NCI-H2227 (cell line): ENCODE results near the gene PAMR1.
A peak's percentile ranks its signal among the peaks of the same experiment; 100 is the strongest.

Source experiments
- DNase-seq: peaks from one replicate; lab custom pipeline; 2025; ENCODE audit not compliant: unreplicated experiment; lab: John Stamatoyannopoulos, UW

PAMR1 gene

GRCh38 chr11:35463331-35463751 lies 62.1 kb downstream of the PAMR1 start:
- DNase-seq, result no peak

DNA sequence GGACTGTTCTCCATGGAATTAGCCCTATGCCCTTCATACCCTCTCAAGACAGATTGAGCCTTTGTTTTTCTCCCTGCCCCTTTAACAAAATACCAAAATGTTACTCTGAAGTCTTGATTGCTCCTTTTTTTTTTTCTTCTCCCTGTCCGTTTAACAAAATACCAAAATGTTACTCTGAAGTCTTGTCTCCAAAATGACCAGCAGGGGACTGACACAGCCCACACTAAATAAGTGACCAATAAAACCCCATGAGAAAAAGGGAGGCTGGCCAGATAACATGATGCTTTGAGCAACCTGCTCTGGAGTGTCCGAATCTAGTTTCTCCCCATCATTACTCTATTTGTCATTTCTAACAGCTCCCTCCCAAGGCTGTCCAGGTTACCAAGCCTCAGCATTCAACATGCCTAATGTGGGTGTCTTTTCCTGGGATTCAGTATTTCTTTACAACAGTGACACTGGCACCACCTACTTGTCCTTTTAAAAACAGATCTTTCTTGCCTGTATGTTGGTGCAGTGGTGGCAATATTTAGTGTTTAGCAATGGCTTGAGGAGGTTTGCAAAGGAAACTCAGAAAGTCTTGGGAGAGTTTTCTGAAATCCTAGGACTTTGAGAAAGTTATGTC lies 63.4 kb downstream of the PAMR1 start:
- DNase-seq, result no peak

GRCh38 chr11:35459489-35459888 lies 65.9 kb downstream of the PAMR1 start:
- no peak for DNase-seq

- DNase-seq, result no peak
Observed at GRCh38 chr11:35458846-35459245, 66.6 kb downstream of the PAMR1 start.

- no peak for DNase-seq
Observed at GRCh38 chr11:35454362-35454761, 71.1 kb downstream of the PAMR1 start.

GRCh38 chr11:35436581-35437250 lies 88.7 kb downstream of the PAMR1 start:
- no peak for DNase-seq

DNA sequence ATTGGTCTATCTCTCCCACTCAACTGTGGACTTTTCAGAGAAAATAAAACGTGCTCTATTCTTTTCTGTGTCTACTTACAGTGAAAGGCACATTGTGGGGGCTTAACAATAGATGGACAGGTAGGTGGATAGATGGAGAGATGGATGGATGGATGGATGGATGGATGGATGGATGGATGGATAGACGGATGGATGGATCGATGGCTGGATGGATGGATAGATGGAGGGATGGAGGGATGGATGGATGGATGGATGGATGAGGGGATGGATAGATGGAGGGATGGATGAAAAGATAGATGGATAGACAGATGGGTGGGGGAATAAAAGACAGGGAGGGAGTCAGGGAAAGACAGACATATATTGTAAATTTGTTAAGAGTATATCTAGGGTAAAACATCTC lies 91.8 kb downstream of the PAMR1 start:
- no peak for DNase-seq

DNA sequence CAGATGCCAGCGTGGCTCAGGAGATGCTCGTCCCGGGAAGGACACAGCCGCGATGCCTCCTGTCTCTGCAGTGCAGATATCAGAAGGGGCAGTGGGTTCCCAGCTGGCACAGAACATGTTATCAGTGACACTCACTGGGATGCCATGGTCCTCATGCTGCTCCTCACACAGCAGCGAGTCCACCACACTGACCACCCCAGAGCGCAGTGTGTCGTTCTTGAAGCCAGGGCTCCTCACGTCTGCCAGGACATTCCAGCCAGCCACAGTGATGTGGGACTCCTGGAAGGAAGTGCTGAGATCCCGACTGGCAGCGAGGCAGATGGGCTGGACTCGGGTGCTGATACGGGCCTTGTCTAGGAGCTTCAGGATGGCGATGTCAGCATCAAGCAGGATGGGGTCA lies 93.0 kb downstream of the PAMR1 start:
- DNase-seq, result no peak

- DNase-seq, result no peak
Observed at GRCh38 chr11:35427071-35427470, 98.3 kb downstream of the PAMR1 start.

DNA sequence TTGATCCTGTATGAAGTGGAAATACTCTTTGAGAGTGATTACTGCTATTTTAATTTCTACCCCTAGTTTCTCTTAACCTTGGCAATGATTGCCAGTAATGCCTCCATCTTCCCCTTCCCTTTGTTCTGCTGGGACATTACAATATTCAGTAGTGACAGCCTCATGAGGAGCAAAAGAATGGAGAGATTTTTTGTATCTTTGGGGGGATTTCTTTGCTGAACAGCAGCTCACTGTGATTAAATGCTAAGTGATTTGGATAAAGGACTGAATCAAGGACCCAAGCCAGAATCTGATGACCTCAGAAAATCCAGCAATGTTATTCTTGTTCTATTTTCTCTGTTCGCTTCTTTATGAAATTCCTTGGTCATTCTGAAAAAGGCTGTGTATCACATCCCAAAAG lies 99.1 kb downstream of the PAMR1 start:
- DNase-seq, result no peak

- no peak for DNase-seq
Observed at GRCh38 chr11:35425603-35426212, 99.7 kb downstream of the PAMR1 start.

- DNase-seq, result no peak
Observed at GRCh38 chr11:35424157-35424940, 101.1 kb downstream of the PAMR1 start.

- peak; percentile 67 for DNase-seq
Observed at GRCh38 chr11:35420371-35420770, 105.0 kb downstream of the PAMR1 start.

- peak; percentile 81 for DNase-seq
Observed at GRCh38 chr11:35419830-35420333, 105.5 kb downstream of the PAMR1 start.

GRCh38 chr11:35419184-35419829 lies 106.1 kb downstream of the PAMR1 start, which contains the start of gene SLC1A2:
Gene SLC1A2, minus strand, starts transcription at chr11:35419558. Its CDS starts 592 bp downstream, at chr11:35418966.
- DNase-seq, result peak; percentile 86

- DNase-seq, result peak; percentile 74
Observed at GRCh38 chr11:35418282-35419183, 106.9 kb downstream of the PAMR1 start.

DNA sequence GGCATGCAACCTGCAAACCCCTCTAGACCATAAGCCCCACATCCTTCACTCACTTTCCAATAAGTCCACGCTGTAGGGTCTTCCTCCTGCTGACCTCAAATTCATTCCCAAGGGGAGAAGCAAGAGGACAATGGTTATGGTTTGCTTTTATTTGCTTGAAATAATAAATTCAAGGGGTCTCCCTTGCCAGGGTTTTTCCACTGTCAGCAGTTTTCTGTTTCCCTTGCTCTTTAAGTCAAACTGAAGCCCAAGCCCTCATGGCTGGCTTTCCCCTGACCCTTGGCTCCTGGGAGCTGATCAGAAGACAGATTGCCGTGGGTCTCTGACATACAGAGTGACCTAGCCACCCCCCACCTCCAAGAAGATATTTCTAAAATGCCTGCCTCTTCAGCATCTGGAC lies 109.9 kb downstream of the PAMR1 start:
- no peak for DNase-seq

DNA sequence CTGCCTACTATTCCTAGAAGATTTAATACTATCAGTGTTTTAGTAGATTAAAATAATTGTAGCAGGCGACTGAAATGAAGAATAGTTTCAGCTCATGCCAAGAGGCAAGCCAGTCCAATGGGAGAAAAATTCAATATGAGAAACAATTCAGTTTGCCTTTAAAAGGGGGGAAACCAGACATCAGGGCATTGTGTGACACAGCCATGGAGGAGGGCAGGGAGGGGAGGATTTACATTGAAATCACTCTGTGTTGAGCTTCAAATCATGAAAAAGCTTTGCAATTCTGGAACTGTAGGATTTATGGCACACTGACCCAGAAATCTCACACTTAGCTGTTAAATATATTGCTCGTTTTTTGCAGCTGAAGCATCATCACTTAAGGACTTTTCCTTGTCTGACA lies 110.6 kb downstream of the PAMR1 start:
- DNase-seq, result no peak

- DNase-seq, result no peak
Observed at GRCh38 chr11:35414311-35414710, 111.1 kb downstream of the PAMR1 start.

- DNase-seq, result no peak
Observed at GRCh38 chr11:35413598-35413997, 111.8 kb downstream of the PAMR1 start.
